GM12878 (cell line): ENCODE measurements around the gene PIK3C3.

Experiments used
- CTCF ChIP-seq, 3 experiments: IDR thresholded peaks in 2 of 3; conservative IDR thresholded peaks in 1 of 3; 2 replicates each; pipeline ENCODE4 v1.5.1; 2011; ENCODE audit warnings: low read depth in 3 of 3, low read length in 3 of 3, mild to moderate bottlenecking in 3 of 3, control low read depth in 2 of 3, moderate library complexity in 2 of 3, inconsistent platforms in 1 of 3, mixed read lengths in 1 of 3; ENCODE audit not compliant: control insufficient read depth in 2 of 3, insufficient read depth in 1 of 3; ENCODE audit errors: extremely low read depth in 1 of 3
- E2F4 ChIP-seq: IDR thresholded peaks from 2 replicates; pipeline ENCODE4 v1.6.1; 2012; ENCODE audit warnings: low read depth, low read length, improper control_type of control experiment
- EP300 ChIP-seq, 2 experiments: fragments of 150-350 bp in 1 of 2; IDR thresholded peaks; 2 replicates each; pipeline ENCODE4 v1.6.1; 2011 to 2012; ENCODE audit warnings: low read depth in 2 of 2, low read length in 2 of 2, borderline replicate concordance in 1 of 2, improper control_type of control experiment in 1 of 2, inconsistent platforms in 1 of 2; ENCODE audit not compliant: control insufficient read depth in 1 of 2
- POLR2A ChIP-seq: IDR thresholded peaks from 2 replicates; pipeline ENCODE4 v1.6.1; 2011; ENCODE audit warnings: low read depth, mild to moderate bottlenecking, low read length
- POLR2AphosphoS5 ChIP-seq: IDR thresholded peaks from 2 replicates; pipeline ENCODE4 v1.6.1; 2011; ENCODE audit warnings: mild to moderate bottlenecking, low read length, inconsistent platforms
- SIX5 ChIP-seq: IDR thresholded peaks from 2 replicates; pipeline ENCODE4 v1.6.1; 2011; ENCODE audit warnings: mild to moderate bottlenecking, low read depth, low read length, moderate library complexity; ENCODE audit not compliant: severe bottlenecking

- no peak for TF ChIP-seq E2F4
- no peak for TF ChIP-seq EP300 (IDR thresholded peaks at IDR 0.05; ENCODE audit: borderline replicate concordance in 1 of 2, control insufficient read depth in 1 of 2, low read depth in 2 of 2, low read length in 2 of 2)
- no peak for TF ChIP-seq CTCF (IDR thresholded peaks at IDR 0.05 in 2 of 3, conservative IDR thresholded peaks at IDR 0.05 in 1 of 3; ENCODE audit: control insufficient read depth in 2 of 3, extremely low read depth in 1 of 3, insufficient read depth in 1 of 3, low read depth in 3 of 3, low read length in 3 of 3)
- no peak for TF ChIP-seq SIX5
- TF ChIP-seq POLR2AphosphoS5 = no peak
- no peak for TF ChIP-seq POLR2A
Observed at GRCh38 chr18:42047721-42048120, 92.7 kb downstream of the PIK3C3 start.
